ENCODE data around the gene TSPAN11.
"Not testable (repeated sequence)": the region's sequence is repeated elsewhere in the genome, so short reads cannot be mapped to it uniquely, and the experiment has no call there.

GRCh38 chr12:30894531-30894930, 32.0 kb upstream of the TSPAN11 start:
- TF ChIP-seq, protein P1, sequence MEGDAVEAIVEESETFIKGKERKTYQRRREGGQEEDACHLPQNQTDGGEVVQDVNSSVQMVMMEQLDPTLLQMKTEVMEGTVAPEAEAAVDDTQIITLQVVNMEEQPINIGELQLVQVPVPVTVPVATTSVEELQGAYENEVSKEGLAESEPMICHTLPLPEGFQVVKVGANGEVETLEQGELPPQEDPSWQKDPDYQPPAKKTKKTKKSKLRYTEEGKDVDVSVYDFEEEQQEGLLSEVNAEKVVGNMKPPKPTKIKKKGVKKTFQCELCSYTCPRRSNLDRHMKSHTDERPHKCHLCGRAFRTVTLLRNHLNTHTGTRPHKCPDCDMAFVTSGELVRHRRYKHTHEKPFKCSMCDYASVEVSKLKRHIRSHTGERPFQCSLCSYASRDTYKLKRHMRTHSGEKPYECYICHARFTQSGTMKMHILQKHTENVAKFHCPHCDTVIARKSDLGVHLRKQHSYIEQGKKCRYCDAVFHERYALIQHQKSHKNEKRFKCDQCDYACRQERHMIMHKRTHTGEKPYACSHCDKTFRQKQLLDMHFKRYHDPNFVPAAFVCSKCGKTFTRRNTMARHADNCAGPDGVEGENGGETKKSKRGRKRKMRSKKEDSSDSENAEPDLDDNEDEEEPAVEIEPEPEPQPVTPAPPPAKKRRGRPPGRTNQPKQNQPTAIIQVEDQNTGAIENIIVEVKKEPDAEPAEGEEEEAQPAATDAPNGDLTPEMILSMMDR (IDR thresholded peaks at IDR 0.05) = not testable (repeated sequence)
- TF ChIP-seq, protein P2, sequence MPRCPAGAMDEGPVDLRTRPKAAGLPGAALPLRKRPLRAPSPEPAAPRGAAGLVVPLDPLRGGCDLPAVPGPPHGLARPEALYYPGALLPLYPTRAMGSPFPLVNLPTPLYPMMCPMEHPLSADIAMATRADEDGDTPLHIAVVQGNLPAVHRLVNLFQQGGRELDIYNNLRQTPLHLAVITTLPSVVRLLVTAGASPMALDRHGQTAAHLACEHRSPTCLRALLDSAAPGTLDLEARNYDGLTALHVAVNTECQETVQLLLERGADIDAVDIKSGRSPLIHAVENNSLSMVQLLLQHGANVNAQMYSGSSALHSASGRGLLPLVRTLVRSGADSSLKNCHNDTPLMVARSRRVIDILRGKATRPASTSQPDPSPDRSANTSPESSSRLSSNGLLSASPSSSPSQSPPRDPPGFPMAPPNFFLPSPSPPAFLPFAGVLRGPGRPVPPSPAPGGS (IDR thresholded peaks at IDR 0.05) = not testable (repeated sequence)
- TF ChIP-seq HDAC2 (IDR thresholded peaks at IDR 0.05); POLR2AphosphoS2 (conservative IDR thresholded peaks at IDR 0.05; ENCODE audit: low read length); CHD2 (IDR thresholded peaks at IDR 0.05; ENCODE audit: low read length, partially characterized antibody); BHLHE40 (IDR thresholded peaks at IDR 0.05; ENCODE audit: low read depth, low read length); RCOR1 (IDR thresholded peaks at IDR 0.05; ENCODE audit: low read depth, low read length); CBX8 (IDR thresholded peaks at IDR 0.05); CEBPB (IDR thresholded peaks at IDR 0.05); NFE2L2 (conservative IDR thresholded peaks at IDR 0.05; ENCODE audit: low read length); ZNF302 (CRISPR knock-in tag; IDR thresholded peaks at IDR 0.05): not testable (repeated sequence)
- TF ChIP-seq, protein P3, sequence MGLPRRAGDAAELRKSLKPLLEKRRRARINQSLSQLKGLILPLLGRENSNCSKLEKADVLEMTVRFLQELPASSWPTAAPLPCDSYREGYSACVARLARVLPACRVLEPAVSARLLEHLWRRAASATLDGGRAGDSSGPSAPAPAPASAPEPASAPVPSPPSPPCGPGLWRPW (IDR thresholded peaks at IDR 0.05) = not testable (repeated sequence)

Data from A549 (cell line).